ENCODE measurements around the gene COX7A2.

GRCh38 chr6:75208298-75209183 is 35.1 kb downstream of the COX7A2 start:
- peak; percentile 80 to 88 (median 81) for TF ChIP-seq CTCF (optimal IDR thresholded peaks at IDR 0.05 in 1 of 3, IDR thresholded peaks at IDR 0.05 in 1 of 3, conservative IDR thresholded peaks at IDR 0.05 in 1 of 3; ENCODE audit: extremely low read depth in 1 of 3, insufficient read depth in 2 of 3, low read length in 3 of 3)
- no peak for TF ChIP-seq EZH2 (IDR thresholded peaks at IDR 0.05; ENCODE audit: low read length)

Data from keratinocyte (primary cell).